Activated CD8-positive, alpha-beta memory T cell treated with anti-CD3 and anti-CD28 coated beads for 1 hour (primary cell): ENCODE measurements around the gene BLOC1S1.

ENCODE experiments used
- DNase-seq, 2 donors: peaks; one replicate each; pipeline ENCODE4 v3.0.0-alpha.2; 2020; ENCODE audit warnings: low read depth in 1 of 2; ENCODE audit errors: extremely low read depth in 1 of 2

The BLOC1S1 gene

DNA sequence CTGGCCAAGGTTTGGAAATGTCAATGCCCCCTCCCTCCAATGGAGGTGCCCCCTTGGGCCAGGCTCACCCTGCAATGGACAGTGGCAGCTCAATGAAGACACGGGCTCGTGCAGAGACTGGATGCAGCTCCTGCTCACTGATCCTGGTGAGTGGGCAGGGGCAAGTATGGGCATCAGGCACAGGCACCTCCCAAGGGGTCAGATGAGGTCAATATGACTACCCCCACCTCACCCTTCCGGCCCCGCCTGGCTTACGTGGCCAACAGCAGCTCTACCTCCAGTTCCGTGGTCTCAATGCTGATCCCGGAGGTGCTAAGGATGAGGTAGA lies 21.7 kb upstream of the BLOC1S1 start:
- no peak for DNase-seq

DNA sequence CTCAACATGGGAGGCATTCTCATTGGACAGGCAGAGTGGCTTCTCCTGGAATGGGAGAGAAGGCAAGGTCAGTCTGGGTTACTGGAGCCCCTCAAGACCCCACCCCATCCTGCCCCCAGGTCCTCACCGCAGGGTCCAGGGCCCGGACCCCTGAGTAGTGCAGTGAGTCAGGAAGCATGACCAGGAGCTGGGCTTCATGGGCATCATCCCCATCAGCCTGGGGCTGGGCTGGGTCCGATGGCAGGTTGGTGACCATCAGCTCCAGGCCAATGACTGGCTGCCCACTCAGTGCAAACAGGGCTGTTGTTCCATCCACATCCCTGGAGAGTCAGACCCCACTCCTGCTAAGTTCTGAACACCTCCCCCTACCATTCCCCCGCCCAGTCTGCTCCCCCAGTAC lies 21.2 kb upstream of the BLOC1S1 start:
- no peak for DNase-seq

DNA sequence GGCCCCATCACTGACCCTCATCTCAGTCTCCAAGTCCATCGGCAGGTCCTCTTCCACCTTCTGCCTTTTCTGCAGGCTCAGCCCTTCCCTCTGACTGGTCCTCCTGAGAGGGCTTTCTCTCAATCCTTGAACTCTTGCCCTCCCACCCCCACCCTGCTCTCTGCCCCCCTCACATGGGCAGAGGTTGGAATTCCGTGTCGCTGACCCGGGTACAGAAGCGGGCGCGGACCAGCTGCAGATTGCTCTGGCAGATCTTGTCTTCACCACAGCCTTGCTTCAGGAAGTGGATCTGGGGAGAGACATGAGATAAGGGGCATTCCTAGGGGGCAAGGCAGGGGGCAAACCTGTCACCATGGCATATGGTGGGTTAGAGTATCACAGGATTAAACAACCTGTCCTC lies 20.5 kb upstream of the BLOC1S1 start:
- DNase-seq: no peak

DNA sequence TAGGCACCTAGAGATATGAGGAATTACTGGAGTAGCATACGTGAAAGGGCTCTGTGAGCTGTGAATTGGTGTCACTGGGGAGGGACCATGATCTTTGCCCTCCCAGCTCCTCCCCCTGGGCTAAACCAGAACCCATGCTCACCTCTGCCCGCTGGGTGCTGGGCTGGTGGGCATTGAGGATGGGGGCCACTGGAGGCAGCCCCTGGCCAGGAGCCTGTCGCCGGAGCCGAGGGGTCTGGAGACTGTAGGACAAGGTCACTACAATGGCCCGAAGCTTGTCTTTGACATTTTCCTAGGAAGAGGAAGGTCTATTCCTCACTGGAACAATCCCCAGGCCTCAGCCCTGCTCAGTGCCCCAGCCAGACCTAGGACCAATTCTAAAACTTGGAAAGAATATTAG lies 19.7 kb upstream of the BLOC1S1 start:
- DNase-seq: no peak

DNA sequence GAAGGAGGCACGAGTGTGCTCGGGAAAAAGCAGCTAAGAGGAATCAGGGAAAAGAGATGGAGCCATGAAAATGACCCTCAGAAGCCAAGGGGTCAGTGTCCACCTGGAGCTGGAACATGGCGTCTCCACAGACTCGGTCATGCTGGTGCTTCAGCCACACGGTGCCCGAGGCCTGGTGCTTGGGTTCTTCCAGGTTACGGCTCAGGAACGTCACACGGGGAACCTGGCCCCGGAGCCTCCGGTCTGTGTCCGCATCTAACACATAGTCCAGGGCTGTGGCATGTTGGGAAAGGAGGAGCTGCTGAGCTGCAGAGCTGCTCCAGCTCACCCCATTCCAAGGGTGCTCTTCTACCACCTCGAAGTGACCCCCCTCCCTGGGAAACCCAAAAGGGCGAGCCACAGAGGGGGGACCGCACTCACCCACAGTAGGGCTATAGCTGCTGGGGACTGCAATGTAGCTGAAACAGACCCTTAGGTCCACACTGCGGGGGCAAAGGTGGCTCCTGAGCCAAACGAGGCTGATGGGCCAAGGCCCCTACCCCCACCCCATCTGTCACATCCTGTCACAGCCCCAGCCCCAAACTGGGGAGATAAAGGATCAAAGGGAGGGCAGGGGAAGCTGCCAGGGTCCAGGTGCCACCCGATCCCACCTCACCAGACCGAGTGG lies 18.9 kb upstream of the BLOC1S1 start:
- DNase-seq: no peak

GRCh38 chr12:55697686-55698085 lies 18.2 kb upstream of the BLOC1S1 start:
- DNase-seq: no peak

DNA sequence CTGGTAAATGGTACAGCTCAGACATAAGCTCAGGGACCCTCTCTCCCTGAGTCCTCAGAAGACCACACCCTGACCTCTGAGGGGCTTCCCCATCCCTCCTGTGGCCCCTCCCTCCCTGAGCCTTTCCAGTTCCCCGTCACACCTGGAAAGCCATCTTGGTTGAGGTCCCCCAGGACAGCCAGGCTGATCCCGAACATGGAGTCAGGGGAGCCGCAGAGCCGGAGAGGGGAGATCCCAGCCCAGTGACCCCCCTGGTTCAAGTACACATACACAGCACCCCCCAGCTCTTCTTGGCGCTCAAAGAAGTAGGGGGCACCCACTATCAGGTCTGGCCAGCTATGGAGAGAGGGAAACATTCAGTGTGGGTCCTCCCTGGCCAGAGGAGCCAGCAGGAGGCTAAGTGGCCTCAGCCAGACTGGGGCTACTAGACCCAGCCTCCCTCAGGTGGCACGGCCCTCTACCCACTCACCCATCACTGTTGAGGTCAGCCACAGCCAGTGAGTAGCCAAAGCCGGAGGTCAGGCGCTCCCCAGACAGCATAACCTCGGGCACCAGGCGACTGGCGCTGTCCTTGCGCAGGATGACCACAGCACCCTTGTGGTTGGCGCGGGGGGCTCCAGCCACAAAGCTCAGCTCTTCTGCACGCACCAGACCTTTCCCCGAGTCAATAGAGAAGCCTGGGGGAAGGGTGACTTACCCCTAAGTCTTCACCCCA lies 17.4 kb upstream of the BLOC1S1 start:
- no peak for DNase-seq

DNA sequence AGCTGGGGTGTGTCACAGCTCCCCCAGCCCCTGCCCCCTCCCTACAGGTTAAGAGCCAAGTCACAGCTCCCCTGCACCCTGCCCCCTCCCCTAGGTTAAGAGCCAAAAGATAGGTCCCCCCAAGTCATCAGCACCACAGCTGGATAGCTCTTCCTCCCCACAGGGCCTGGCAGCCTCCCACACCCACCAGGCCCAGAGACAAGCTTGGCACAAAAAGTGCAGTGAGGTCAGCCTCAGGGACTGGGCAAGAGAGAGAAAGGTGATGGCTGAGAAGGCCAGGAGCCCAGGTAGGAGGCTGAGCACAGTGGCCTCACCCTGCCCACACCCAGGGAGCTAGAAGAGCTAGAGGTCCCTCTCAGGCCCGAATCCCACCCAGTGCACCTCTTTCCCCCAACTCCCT lies 16.9 kb upstream of the BLOC1S1 start:
- no peak for DNase-seq

DNA sequence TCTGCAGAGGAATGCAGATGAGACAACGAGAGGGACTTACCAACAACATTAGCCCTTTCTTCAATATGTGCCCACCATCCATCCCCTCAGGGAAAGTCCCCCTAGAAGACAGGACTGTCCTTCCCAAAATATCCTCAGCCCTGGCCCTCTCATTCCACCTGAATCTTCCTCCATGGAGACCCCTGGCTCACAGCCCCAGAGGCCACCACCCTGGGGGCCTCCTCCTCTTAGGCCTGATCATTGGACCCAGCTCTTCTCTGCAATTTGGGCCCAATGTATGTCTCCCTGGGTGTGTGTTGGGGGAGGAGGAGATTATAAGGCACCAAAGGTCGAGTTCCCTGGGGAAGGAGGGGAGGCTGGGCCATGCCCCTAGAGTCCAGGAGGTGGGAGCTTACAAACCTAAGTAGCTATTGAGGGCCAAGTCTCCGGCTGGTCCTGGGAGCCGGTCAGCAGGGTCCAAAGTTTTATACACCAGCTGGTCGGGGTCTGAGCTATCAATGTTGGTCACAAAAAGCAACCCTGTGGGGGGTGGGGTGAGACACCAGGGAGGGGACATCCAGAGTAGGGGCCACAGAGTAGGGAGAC lies 16.3 kb upstream of the BLOC1S1 start:
- no peak for DNase-seq

GRCh38 chr12:55700255-55701018 lies 15.4 kb upstream of the BLOC1S1 start:
- DNase-seq: no peak

DNA sequence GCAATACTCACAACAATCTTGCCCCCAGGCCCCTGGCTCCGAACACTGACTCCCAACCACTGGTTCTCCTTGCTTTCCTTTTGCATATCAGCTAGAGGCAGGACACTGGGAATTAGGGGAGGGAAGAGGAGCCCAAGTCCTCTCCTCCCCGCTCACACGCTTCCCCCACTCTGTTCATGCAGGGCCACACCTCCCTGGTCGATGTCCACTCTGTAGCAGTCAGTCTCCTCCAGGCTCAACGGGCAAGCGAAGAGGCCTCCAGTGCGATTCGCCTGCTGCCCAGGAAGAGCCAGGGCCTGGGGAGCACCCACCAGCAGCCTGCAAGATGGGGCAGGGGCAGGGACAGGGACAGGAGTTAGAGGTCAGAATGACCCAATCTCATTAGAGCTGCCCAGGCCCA lies 13.0 kb upstream of the BLOC1S1 start:
- no peak for DNase-seq

GRCh38 chr12:55703288-55703687 lies 12.6 kb upstream of the BLOC1S1 start:
- no peak for DNase-seq

GRCh38 chr12:55703901-55704761 lies 11.7 kb upstream of the BLOC1S1 start:
- DNase-seq: no peak

DNA sequence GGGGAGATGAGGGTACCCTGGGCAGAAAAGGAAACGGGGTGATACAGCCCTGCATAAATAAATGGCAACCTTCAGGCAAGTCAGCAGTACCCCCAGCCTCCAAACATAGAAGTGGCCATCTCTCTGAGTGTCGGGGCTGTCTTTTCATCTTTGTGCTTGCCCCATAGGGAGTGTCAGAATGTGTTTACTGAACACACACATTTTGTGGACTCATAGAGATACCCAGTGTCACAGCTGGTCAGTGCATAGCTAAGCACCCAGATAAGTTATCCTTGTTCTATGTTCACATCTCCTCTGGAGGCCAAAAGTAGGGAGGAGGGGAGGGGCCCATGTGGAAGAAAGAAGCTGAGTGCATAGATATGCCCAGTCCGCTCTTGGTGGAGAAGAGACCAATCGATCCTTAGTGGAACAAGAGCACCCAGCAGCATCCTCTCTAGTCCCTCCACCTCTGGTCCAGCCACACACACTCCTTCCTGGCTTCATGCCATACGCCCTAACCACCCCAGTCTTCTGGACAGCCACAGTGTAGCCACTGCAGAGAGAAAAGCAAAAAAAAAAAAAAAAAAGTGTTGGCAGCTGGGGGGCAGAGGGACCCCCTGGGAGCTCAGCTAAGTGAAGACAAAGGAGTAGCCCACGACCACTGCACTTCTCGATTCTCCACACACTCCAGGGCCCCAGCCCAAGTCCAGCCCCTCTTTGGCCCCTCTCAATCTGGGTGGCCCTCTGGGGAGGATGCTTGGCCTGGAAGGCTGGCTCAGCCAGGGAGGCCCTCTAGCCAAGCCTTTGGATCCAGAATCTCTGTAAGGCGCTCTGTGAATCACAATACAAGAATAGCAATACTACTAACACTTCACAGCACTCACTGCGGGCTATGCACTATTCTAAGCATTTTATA lies 10.8 kb upstream of the BLOC1S1 start:
- no peak for DNase-seq

- no peak for DNase-seq
These were observed 10.0 kb upstream of the BLOC1S1 start for GRCh38 chr12:55705782-55706402.

- DNase-seq: no peak
These were observed 9.2 kb upstream of the BLOC1S1 start for GRCh38 chr12:55706568-55707218.

DNA sequence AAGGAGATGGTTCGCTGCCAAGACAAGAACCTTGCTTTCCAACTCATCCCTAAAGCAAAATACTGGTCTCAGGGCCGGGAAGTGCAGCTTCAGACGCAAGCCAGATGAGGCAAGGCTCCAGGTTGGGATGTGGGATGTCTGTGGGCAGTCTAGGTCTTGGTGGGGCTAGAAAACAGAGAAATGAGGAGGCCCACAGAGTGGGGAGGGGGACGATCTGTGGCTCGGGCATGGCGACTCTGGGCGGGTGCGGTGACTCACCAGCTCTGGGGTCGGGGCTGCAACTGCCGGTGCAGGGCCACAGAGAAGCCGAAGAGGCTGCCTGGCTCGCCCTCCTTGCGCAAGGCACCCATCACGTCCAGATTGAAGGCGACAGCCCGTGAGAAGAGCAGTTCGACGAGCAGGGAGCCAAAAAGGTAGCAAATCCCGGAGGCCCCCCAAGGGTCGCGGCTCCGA lies 8.6 kb upstream of the BLOC1S1 start:
- no peak for DNase-seq

DNA sequence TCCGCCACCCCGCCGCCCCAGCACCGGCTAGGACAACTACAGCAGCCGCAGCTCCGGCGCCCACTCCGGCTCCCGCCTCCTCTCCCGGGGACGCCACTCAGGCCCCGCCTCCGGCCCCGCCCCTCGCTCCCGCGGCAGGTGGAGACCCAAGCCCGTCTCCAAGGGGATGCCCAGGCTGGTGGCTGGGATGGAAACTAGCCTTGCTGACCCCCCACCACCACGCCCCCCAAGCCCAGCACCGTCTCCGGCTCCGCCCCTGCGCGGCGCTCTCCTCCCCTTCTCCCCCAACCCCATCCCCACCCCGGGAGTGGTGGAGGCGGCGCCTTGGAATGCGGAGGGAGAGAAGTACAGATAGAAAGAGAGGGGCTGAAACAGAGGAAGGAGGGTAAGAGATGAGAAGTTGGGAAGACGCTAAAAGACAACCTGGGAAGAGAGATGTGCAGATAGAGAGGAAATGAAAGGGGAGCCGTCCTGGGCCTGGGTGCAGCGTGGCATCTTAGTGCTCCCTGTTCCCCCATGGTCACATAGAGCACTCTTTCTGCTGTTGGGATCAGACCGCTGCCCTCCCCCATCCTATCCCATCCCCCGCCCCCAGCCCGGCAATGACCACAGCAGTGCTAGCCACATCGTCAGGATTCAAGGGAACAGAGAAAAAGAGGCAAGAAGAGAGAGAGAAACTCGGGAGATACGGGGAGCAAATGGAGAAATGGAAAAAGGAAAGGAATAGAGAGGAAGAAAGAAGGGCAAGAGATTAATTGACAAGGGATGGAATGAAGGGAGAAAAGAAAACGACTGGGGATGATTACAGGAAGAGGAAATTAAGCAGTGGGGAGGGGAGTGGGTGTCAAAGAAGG lies 7.8 kb upstream of the BLOC1S1 start, which contains the start of gene ITGA7:
Gene ITGA7 (minus strand): TSS at position 64 of the 854 bp plus-strand sequence. CDS start 222 bp downstream, outside the sequence.
- DNase-seq: peak; percentile 11 to 49
